Transverse colon (tissue), 4 donors: ENCODE data around the gene STIM1. TPM values are rescaled to one million over a fixed set of nuclear protein-coding genes. Genes with fewer than 3 reads are reported as not detected.

Source experiments
- DNase-seq: peaks from one replicate; pipeline ENCODE4 v3.0.0-alpha.2; 2019
- H3K27ac ChIP-seq, 4 donors: fragments of 200-600 bp; sonication (generic); 2 replicates each; pipeline ENCODE4 v1.5.1; 2016 to 2018; ENCODE audit warnings: inconsistent platforms in 4 of 4
- H3K27me3 ChIP-seq: fragments of 200-600 bp; sonication (generic); 2 replicates; pipeline ENCODE4 v1.5.1; 2017; ENCODE audit warnings: inconsistent platforms
- H3K36me3 ChIP-seq, 4 donors: fragments of 200-600 bp; sonication (generic); 2 replicates each; pipeline ENCODE4 v1.5.1; 2017 to 2019; ENCODE audit warnings: inconsistent platforms in 4 of 4
- H3K4me1 ChIP-seq, 4 donors: fragments of 200-600 bp; sonication (generic); 2 replicates each; pipeline ENCODE4 v1.5.1; 2017 to 2020; ENCODE audit warnings: inconsistent platforms in 4 of 4
- H3K4me3 ChIP-seq, 4 donors: fragments of 200-600 bp; sonication (generic); 1 replicate in 1 of 4; 2 replicates in 3 of 4; pipeline versions ENCODE4 v1.5.1 to v1.6.1; 2017 to 2019; ENCODE audit warnings: inconsistent platforms in 4 of 4
- H3K9me3 ChIP-seq, 2 donors: fragments of 200-600 bp; sonication (generic); 2 replicates each; pipeline ENCODE4 v1.5.1; 2017 to 2019; ENCODE audit warnings: inconsistent platforms in 2 of 2
- EP300 ChIP-seq: sonication (generic); formaldehyde crosslinking; IDR thresholded peaks from one replicate; pipeline ENCODE4 v1.6.1; 2017; ENCODE audit warnings: antibody characterized with exemption, low read depth
- POLR2A ChIP-seq: fragments of 450-650 bp; IDR thresholded peaks from one replicate; pipeline ENCODE4 v1.6.1; 2016; ENCODE audit warnings: antibody characterized with exemption, mild to moderate bottlenecking, moderate library complexity
- POLR2AphosphoS5 ChIP-seq, 3 donors: sonication (generic); formaldehyde crosslinking; IDR thresholded peaks; one replicate each; pipeline ENCODE4 v1.6.1; 2016; ENCODE audit warnings: antibody characterized with exemption in 3 of 3
- WGBS, 2 donors: methylation state at CpG; one replicate each; pipeline ENCODE4 v1.1.5; 2018; ENCODE audit warnings: low coverage in 1 of 2; 5-methylcytosine and 5-hydroxymethylcytosine counted together
- in situ Hi-C, 4 donors: fragments of 200-750 bp; cut with MboI; loops; one replicate each; pipeline versions ENCODE4 v1.15.0 to v1.15.1; 2017; ENCODE audit warnings: low sequenced_read_pairs in 3 of 4, low pct_ligation_motif_present in 1 of 4, low pct_unique_long_range_greater_than_20kb in 1 of 4
- intact Hi-C: fragments of 100-400 bp; cut with DNase I; formaldehyde crosslinking; loops from one replicate; pipeline ENCODE4 v1.15.1; 2023; ENCODE audit warnings: low total_unique reads
- total RNA-seq, 4 donors: library from RNA; depleted of rRNA; stranded (reverse); fragments of >200 nt; gene quantifications; one replicate each; pipeline ENCODE4 v1.1.0, GENCODE V29; 2016
- TF ChIP-seq, protein P1 (sequence below), 5 experiments: fragments of 200-600 bp in 3 of 5; fragments of 450-650 bp in 2 of 5; sonication (generic) in 3 of 5; IDR thresholded peaks; 1 replicate in 2 of 5; 2 replicates in 3 of 5; pipeline ENCODE4 v1.5.1; 2016 to 2017; ENCODE audit warnings: antibody characterized with exemption in 5 of 5, inconsistent platforms in 3 of 5, mild to moderate bottlenecking in 2 of 5, moderate library complexity in 1 of 5

The STIM1 gene
- total RNA-seq, 4 donors from 2014 or later, result 41.2 to 79.3 (median 48.0) TPM

DNA sequence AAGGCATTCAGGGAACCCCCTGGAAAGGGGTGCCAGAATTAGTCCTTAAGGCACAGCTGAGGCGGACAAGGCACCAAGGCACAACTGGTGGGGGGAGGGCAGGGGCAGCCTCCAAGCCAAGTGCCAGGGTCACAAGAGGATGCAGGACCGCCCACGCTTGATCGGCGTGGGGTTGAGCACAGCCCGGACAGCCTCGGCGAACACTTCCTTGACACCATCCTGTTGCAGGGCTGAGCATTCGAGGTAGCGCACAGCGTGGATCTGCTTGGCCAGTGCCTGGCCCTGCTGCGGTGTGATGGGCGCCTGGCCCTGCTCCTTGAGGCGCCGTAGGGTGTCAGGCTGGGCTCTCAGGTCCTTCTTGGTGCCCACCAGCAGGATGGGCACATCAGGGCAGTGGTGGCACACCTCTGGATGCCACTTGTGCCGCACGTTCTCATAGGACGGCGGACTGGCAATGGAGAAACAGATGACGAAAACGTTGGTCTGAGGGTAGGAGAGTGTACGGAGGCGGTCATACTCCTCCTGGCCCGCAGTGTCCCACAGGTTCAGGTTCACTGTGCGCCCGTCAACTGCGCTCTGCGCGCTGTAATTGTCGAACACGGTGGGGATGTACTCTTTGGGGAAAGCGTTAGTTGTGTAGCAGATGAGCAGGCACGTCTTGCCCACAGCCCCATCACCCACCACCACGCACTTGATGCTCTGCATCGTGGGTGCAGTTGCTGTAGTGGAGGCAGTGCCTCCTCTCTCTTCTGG is 27.9 kb upstream of the STIM1 start:
- Histone ChIP-seq H3K27me3 (no peaks in the 10 kb centered on the region), H3K4me1 (peaks cover 0 to 17% (median 5%) of the 10 kb centered on the region in 4 donors), H3K4me3 (no peak overlapping the region), H3K27ac (no peak overlapping the region), H3K9me3 (no peaks in the 10 kb centered on the region), H3K36me3 (peaks cover 0 to 12% (median 3%) of the 10 kb centered on the region in 4 donors)
- intact Hi-C loops (no loop called here), in situ Hi-C loops (no loop called here)
- TF ChIP-seq, protein P1, sequence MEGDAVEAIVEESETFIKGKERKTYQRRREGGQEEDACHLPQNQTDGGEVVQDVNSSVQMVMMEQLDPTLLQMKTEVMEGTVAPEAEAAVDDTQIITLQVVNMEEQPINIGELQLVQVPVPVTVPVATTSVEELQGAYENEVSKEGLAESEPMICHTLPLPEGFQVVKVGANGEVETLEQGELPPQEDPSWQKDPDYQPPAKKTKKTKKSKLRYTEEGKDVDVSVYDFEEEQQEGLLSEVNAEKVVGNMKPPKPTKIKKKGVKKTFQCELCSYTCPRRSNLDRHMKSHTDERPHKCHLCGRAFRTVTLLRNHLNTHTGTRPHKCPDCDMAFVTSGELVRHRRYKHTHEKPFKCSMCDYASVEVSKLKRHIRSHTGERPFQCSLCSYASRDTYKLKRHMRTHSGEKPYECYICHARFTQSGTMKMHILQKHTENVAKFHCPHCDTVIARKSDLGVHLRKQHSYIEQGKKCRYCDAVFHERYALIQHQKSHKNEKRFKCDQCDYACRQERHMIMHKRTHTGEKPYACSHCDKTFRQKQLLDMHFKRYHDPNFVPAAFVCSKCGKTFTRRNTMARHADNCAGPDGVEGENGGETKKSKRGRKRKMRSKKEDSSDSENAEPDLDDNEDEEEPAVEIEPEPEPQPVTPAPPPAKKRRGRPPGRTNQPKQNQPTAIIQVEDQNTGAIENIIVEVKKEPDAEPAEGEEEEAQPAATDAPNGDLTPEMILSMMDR (IDR thresholded peaks at IDR 0.05), result no peak
- TF ChIP-seq POLR2AphosphoS5 (IDR thresholded peaks at IDR 0.05), result no peak
- TF ChIP-seq EP300, result no peak
- TF ChIP-seq POLR2A, result no peak
- DNase-seq, result no peak
- 91% methylated on average over 32 of the region's 35 CpGs; no CpG with 5 or more reads in 1 of the 2 donors for WGBS, 2 donors

DNA sequence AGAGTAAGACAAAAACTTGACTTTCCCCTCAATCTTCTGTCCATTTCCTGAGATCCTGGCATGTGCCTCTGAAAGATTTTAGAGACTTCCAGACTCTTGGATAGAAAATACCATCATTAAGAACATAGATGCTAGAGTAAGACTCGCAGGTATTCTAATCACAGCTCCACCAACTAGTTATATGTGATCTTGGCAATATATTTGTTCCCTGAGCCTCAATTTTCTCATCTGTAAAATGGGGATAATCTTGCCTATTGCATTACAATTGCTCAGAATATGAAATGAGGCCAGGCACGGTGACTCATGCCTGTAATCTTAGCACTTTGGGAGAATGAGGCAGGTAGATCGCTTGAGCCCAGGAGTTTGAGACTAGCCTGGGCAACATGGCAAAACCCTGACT is 25.4 kb upstream of the STIM1 start:
- no peak for DNase-seq
- Histone ChIP-seq H3K36me3 (peaks cover 0 to 12% (median 3%) of the 10 kb centered on the region in 4 donors), H3K27me3 (no peaks in the 10 kb centered on the region), H3K4me1 (peaks cover 11 to 41% (median 17%) of the 10 kb centered on the region in 4 donors), H3K9me3 (no peaks in the 10 kb centered on the region), H3K27ac (no peak overlapping the region), H3K4me3 (no peak overlapping the region)
- in situ Hi-C loops, result no loop called here
- no peak for TF ChIP-seq POLR2A
- TF ChIP-seq, protein P1 (IDR thresholded peaks at IDR 0.05), result no peak
- intact Hi-C loops, result no loop called here
- 89 to 93% methylated on average over 3 of the region's 3 CpGs for WGBS, 2 donors

DNA sequence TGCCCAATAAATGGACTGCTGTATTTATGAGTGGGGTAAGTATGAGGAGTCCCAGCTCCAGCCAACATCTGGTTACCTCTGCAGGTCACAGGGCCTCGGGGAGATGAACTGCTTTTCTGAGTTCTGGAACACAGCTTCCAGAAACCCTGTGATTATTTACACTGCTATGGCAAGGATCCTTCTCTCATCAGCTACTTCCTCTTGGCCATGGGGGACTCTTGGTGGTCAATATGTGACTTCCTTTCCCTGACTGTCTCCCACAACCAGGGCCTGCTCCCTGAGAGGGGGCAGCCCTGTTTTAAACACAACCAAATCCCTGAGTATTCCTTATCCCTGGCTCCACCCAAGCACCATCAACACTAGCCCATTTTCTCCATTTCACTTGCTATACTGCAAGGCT is 24.7 kb upstream of the STIM1 start:
- in situ Hi-C loops (no loop called here), intact Hi-C loops (no loop called here)
- Histone ChIP-seq H3K27ac (peak overlapping the region in 3 of 4 donors; percentile 23 to 37 (median 26)), H3K36me3 (peaks cover 0 to 12% (median 3%) of the 10 kb centered on the region in 4 donors), H3K9me3 (no peaks in the 10 kb centered on the region), H3K4me1 (peaks cover 18 to 47% (median 23%) of the 10 kb centered on the region in 4 donors), H3K4me3 (no peak overlapping the region), H3K27me3 (no peaks in the 10 kb centered on the region)
- TF ChIP-seq POLR2A, result no peak
- TF ChIP-seq, protein P1 (IDR thresholded peaks at IDR 0.05), result no peak
- TF ChIP-seq POLR2AphosphoS5 (IDR thresholded peaks at IDR 0.05), result no peak
- TF ChIP-seq EP300, result no peak
- no peak for DNase-seq
- WGBS, 2 donors, result 44% methylated on average over 1 of the region's 1 CpG; no CpG with 5 or more reads in 1 of the 2 donors

DNA sequence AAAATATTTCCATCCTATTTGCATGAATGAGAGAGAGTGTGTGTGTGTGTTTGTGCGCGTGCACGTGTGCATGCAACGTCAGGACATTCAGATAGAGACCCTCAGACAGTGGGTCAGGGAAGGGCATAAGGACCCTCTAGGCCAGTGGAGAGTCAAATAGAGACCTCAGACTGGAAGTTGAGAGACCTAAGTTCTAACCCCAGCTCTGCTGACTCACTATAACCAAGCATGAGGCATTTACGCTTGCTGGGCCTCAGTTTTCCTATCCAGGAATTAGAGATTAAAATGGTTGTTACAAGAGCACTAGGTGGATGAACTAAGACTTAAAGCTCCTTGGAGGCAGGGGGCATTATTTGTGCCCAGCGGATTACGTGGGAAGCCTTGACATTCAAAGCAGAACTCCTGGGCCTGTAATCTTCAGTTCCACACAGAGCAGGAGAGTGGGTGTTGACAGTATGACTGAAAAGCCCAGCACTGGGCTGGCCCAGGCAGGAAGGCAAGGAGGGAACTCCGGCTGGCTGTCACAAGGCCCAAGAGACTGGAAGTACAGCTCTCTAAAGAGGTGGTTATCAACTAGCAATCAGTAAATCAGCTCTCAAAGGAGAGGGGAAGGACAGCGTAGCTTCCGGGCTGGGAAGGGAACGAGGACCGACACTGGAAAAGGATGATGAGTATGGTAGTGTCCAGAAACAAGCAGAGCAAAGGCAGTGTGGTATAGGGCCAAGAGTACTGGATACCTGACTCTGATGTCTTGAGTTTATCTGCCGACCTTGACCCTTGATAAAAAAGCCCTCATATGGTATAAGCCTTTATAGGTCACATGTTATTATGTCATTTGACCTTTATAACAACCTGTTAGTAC is 23.9 kb upstream of the STIM1 start:
- TF ChIP-seq, protein P1 (IDR thresholded peaks at IDR 0.05), result no peak
- TF ChIP-seq POLR2A, result no peak
- no peak for TF ChIP-seq POLR2AphosphoS5 (IDR thresholded peaks at IDR 0.05)
- TF ChIP-seq EP300, result no peak
- intact Hi-C loops (no loop called here), in situ Hi-C loops (no loop called here)
- Histone ChIP-seq H3K36me3 (peaks cover 0 to 12% (median 3%) of the 10 kb centered on the region in 4 donors), H3K27ac (peak overlapping the region in 3 of 4 donors; percentile 17 to 37 (median 23)), H3K27me3 (no peaks in the 10 kb centered on the region), H3K4me3 (no peak overlapping the region), H3K4me1 (peaks cover 20 to 55% (median 27%) of the 10 kb centered on the region in 4 donors), H3K9me3 (no peaks in the 10 kb centered on the region)
- WGBS, 2 donors, result 76 to 83% methylated on average over 7 to 13 of the region's 13 CpGs
- no peak for DNase-seq
